Measurements from ENCODE around the gene CHRM4. TPM values are rescaled to one million over a fixed set of nuclear protein-coding genes. Genes with fewer than 3 reads are reported as not detected.

CHRM4 gene
- total RNA-seq, 1 donor from 2014 or later, result 0.35 TPM

GRCh38 chr11:46386005-46386578, 5.5 kb downstream of the CHRM4 start:
- CTCF ChIA-PET, result interaction anchor here (1.0 kb wide), 1 partner anchor 143 kb away, joined by 3 read pairs; no protein-coding TSS in a partner anchor
- no peak for DNase-seq
- peaks cover 60% of the 10 kb centered on the region for H3K27me3 Mint-ChIP-seq

DNA sequence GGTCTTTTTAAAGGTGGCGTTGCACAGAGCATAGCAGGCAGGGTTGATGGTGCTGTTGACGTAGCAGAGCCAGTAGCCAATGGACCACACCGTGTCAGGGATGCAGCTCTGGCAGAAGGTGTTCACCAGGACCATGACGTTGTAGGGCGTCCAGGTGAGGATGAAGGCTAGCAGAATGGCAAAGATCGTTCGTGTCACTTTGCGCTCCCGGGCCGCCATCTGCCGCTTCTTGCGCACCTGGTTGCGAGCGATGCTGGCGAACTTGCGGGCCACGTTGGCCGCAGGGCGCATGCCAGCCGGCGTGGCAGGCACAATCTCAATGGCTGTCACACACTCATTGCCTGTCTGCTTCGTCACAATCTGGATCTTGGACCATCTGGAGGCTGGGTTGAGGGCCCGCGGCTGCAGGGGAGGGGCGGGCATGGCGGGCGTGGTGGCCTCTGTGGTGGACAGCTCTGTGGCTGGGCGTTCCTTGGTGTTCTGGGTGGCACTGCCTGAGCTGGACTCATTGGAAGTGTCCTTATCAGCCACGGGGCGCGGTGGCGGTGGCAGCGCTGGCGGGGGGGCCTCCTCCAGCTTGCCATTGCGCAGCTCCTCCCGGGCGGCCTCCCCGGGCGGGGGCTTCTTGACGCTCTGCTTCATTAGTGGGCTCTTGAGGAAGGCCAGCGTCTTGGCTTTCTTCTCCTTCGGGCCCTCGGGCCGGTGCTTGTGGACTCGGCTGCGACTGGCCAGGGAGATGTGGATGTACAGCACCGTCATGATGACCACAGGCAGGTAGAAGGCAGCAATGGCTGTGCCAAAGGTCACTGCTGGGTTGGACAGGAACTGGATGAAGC, 6.2 kb downstream of the CHRM4 start:
- CTCF ChIA-PET, result no interaction called here

More at GRCh38 chr11:46386005-46386578, 5.5 kb downstream of the CHRM4 start:
- Mint-ChIP-seq H3K27ac (no peak overlapping the region), H3K36me3 (ENCODE audit: low read depth) (no peaks in the 10 kb centered on the region), H3K4me3 (no peak overlapping the region), H3K9me3 (no peaks in the 10 kb centered on the region), H3K4me1 (peaks cover 17% of the 10 kb centered on the region)
- POLR2A ChIA-PET, result no interaction called here
- intact Hi-C loops (cut with micrococcal nuclease), result loop anchor here (5.0 kb wide), 1 partner anchor 776 kb away; no protein-coding TSS in a partner anchor
- no peak for ATAC-seq (ENCODE audit: low read depth)
- TF ChIP-seq CTCF (IDR thresholded peaks at IDR 0.05), result no peak

GRCh38 chr11:46383974-46384701, 7.4 kb downstream of the CHRM4 start:
- Mint-ChIP-seq H3K9me3 (no peaks in the 10 kb centered on the region), H3K36me3 (ENCODE audit: low read depth) (no peaks in the 10 kb centered on the region), H3K4me3 (no peak overlapping the region), H3K27me3 (peaks cover 53% of the 10 kb centered on the region), H3K27ac (no peak overlapping the region), H3K4me1 (peaks cover 8% of the 10 kb centered on the region)
- DNase-seq (no peak), ATAC-seq (ENCODE audit: low read depth) (no peak)
- intact Hi-C loops (cut with micrococcal nuclease), result loop anchor here (5.0 kb wide), 1 partner anchor 37 kb away; the partner anchor contains the start of gene DGKZ
- POLR2A ChIA-PET, result no interaction called here
- CTCF ChIA-PET, result no interaction called here
- no peak for TF ChIP-seq CTCF (IDR thresholded peaks at IDR 0.05)

More for the DNA sequence above, 6.2 kb downstream of the CHRM4 start:
- intact Hi-C loops (cut with micrococcal nuclease), result loop anchor here (5.0 kb wide), 1 partner anchor 777 kb away; no protein-coding TSS in a partner anchor
- POLR2A ChIA-PET, result no interaction called here
- TF ChIP-seq CTCF (IDR thresholded peaks at IDR 0.05), result no peak
- no peak for DNase-seq
- no peaks in the 10 kb centered on the region for H3K9me3 Mint-ChIP-seq
- H3K4me1 Mint-ChIP-seq, result peaks cover 14% of the 10 kb centered on the region
- H3K4me3 Mint-ChIP-seq, result no peak overlapping the region
- ATAC-seq (ENCODE audit: low read depth), result no peak
- no peaks in the 10 kb centered on the region for H3K36me3 Mint-ChIP-seq (ENCODE audit: low read depth)
- peaks cover 60% of the 10 kb centered on the region for H3K27me3 Mint-ChIP-seq
- no peak overlapping the region for H3K27ac Mint-ChIP-seq

GRCh38 chr11:46383404-46383758, 8.2 kb downstream of the CHRM4 start:
- ATAC-seq (ENCODE audit: low read depth) (no peak), DNase-seq (no peak)
- ChIA-PET CTCF (no interaction called here), POLR2A (no interaction called here)
- TF ChIP-seq CTCF (IDR thresholded peaks at IDR 0.05), result no peak
- peaks cover 47% of the 10 kb centered on the region for H3K27me3 Mint-ChIP-seq
- H3K27ac Mint-ChIP-seq, result no peak overlapping the region
- intact Hi-C loops (cut with micrococcal nuclease), result loop anchor here (5.0 kb wide), 1 partner anchor 36 kb away; the partner anchor contains the start of gene DGKZ
- no peaks in the 10 kb centered on the region for H3K9me3 Mint-ChIP-seq
- H3K4me1 Mint-ChIP-seq, result peaks cover 8% of the 10 kb centered on the region
- no peaks in the 10 kb centered on the region for H3K36me3 Mint-ChIP-seq (ENCODE audit: low read depth)
- H3K4me3 Mint-ChIP-seq, result no peak overlapping the region

All from activated B cell treated with CpG ODN at 0.5 μM for 24 hours (primary cell).